HK-2 (cell line): Measurements from ENCODE around the gene MRPS10.
"Not testable (repeated sequence)": the region's sequence is repeated elsewhere in the genome, so short reads cannot be mapped to it uniquely, and the experiment has no call there.

Experiments
- DNase-seq: peaks from one replicate; pipeline ENCODE4 v3.0.0-alpha.2; 2018; ENCODE audit not compliant: unreplicated experiment

MRPS10 gene

DNA sequence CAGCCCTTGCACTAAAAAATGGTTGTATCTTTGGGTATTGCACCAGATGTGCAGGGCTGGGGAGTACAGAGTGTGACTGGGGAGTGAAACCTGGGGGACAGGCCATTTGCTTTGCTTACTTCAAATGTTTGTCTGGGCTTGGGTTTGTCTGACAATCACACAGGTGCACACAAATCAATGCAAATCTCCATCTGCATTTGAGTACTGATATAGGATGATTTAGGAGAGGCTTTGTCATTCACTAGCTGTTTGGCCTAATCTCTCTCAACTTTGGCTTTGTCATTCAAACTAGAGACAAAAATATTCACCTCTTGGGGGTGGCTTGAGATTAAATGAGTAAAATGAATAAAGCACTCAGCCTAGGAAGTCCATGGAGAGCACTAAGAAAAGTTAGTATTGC is 40.7 kb downstream of the MRPS10 start:
- no peak for DNase-seq

DNA sequence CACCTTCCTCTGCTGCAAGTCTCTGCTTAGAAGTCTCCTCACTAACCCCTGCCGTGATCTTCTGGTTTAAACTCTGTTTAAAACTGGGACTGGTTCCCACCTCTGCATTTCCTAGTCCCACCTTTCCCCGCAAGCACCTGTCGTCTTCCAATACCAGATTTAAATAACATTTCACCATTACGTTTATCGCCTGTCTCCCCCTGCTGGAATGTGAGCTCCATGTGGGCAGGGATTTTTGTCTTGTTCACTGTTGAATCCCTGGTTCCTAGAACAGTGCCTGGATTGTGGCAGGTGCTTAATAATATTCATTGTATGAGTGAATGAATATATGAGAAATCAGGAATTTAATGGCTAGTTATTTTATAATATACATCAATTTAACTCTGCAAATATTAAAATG is 41.8 kb downstream of the MRPS10 start:
- DNase-seq, result no peak

DNA sequence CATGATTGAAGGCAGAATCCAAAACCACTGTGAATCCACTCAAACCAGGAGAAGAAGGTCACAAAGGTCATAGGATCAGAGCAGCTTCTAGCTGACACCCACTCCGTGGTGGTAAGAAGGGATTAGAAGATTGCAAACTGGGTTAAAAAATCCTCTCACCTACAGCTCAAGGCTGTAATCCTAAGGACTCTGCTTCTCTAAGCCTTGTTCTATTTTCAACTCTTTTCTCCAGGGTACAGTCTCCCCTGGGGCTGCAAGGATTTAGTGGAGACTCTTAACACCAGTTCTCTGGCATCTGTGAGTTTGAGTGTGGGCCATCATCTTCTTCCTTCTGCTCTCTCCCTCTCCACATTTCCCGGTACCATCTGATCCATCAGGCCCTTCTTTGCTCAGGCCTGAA is 44.6 kb downstream of the MRPS10 start, which contains the start of gene GUCA1A:
TSS of gene GUCA1A (plus strand) at position 264 of the 400 bp plus-strand sequence. CDS start 250 bp downstream, outside the sequence.
- no peak for DNase-seq

DNA sequence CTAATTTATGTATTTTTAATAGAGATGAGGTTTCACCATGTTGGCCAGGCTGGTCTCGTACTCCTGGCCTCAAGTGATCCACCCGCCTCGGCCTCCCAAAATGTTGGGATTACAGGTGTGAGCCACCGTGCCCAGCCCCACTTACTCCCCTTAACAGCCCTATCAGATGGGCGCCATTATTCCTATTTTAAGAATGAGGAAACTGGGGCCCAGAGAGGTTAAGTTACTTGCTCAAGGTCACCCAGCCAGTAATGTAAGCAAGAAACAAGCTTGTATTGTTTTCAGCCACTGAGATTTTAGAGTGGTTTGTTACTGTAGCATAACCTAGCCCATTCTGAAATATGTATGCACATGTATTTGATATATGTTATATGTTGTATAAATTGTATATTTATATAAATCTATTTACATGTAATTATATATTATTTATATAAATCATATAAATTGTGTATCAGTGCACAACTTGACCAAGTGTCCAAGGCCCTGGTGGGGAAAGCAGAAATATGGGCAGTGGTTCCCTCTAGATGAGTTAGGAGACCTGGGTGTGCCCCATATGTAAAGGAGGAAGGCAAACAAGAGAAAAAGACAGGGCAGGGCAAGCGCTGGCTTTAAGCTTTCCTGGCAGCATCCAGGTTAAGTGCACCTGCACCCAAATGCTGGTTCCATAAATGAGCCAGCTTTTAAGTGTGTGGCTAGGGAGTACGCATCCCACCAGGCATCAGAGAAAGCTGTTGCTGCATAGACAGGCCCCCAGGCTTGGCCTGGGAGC is 45.7 kb downstream of the MRPS10 start:
- DNase-seq, result no peak

DNA sequence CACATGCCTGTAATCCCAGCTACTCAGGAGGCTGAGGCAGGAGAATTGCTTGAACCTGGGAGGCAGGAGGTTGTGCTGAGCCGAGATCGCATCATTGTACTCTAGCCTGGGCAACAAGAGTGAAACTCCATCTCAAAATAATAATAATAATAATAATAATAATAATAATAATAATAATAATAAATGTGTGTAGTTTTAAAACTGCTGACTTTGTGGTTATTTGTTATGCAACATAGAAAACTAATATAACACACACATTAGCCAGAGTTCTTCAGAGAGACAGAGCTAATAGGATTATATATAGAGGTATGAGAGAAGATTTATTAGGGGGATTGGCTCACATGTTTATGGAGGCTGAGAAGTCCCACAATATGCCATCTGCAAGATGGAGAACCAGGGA is 47.9 kb downstream of the MRPS10 start:
- DNase-seq, result not testable (repeated sequence)

DNA sequence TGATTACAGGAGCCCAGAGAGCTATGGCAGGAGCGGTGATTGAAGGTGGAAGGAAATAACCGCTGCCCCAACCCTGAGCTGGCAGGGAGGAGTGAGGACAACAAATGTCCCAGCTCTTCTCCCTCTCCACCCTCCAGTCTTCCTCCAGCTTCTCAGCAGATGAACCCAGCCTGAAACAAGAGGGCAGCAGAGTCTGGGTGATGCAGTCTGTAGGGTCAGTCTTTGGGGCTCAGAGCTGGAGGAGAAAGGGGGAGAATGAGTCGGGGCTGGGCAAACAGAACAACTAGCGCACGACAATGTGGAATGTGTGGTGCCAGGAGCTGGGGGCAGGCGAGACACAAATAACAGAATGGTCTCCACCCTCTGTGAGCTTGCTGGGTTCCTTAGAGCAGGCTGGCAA is 49.0 kb downstream of the MRPS10 start:
- no peak for DNase-seq

DNA sequence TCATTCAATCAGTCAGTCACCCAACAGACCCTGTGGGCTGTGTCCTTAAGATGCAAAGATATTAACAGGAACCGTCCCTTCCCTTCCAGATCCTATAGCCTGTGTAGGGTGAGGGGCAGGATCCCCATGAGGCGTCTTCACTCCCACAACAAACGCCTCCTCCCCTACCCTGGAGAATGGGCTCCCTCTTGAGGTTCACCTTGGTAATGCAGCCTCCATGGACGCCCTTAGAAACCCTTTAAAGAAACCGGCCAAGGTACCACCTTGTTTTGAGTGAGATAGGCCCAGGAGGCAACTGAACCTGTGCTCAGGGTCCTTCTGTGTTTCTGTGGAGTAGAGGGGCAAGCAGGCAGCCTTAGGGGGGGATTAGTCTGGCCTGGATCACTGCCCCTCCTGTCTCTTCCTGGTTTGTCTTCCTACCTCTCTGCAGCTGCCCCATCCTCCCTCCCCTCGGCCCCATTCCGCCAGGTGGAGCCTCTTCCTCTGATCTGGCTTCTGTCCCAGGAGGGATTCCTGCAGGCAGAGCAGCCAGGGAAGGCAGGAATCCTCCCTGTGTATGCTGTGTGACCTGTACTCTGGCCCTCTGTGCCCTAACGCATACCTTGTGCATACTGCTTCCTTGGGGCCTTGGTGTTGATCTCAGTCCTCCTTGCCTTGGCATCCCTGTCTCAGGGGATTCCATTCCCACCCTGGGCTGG is 51.1 kb downstream of the MRPS10 start:
- DNase-seq, result peak; percentile 88

DNA sequence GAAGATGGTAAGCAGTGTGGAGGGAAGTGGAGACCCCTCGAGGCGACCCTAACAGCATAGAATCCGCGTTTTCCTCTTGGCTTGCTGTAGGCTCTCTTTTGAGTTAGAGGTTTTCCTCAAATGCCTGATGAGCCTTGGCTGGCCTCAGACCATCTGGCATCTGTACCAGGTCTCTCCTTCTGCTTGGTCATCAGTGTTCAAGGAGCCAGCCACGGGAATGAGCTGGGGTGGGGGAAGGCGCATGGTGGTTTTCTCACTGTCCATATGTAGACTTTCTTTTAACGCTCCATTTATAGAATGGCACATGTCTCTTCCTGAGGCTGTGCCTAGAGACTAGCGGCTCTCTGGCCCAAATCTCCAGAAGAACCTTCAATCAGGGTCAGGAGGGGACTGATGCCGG is 52.6 kb downstream of the MRPS10 start:
- peak; percentile 23 for DNase-seq

DNA sequence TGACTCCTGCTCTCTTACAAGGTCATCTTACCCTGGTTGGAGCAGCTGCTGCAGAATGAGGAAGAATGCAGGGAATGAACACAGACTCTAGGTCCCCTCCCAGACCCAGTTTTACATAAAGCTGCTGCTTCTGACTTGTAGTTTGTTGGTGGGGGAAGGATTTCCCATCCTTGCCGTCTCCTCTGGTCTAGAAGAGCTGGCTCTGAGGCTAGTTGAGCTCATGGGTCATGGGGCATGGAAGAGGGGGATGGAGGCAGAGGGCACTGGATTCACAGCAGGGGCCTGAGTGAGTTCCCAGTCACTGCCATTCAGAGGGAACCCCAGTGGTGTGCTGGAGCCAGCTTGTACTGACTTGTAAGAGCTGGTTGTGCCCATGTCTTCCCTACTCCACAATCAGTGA is 53.7 kb downstream of the MRPS10 start:
- DNase-seq, result no peak

DNA sequence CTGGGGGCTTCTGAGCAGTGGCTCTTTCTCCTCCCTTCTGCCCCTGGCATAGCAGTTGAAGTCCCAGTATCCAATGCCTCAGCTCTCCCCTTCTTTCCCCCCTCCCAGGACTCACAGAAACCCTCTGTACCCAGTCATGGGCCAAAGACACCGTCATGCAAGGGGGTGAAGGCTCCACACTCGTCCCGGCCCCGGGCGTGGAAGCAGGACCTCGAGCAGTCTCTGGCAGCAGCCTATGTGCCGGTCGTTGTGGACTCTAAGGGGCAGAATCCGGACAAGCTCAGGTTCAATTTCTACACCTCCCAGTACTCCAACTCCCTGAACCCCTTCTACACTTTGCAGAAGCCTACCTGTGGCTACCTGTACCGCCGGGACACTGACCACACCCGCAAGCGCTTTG is 54.8 kb downstream of the MRPS10 start:
- DNase-seq, result no peak

DNA sequence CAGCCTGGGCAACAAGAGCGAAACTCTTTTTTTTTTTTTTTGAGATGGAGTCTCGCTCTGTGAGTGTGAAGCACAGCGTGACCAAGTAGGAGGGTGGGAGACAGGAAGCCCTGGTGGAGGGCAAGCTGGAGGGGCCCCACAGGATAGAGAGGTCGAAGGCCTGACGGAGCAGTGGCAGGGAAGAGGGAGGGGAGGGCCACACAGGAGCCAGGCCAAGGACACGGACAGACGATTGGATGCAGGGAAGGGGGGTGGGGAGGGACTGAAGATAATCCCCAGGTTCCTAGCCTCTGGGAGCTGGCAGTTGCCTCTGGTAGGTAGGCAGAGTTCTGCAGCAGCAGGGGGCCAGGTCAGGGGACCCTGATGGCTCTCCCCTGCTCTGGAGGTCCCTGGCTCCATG is 55.3 kb downstream of the MRPS10 start:
- DNase-seq, result no peak

DNA sequence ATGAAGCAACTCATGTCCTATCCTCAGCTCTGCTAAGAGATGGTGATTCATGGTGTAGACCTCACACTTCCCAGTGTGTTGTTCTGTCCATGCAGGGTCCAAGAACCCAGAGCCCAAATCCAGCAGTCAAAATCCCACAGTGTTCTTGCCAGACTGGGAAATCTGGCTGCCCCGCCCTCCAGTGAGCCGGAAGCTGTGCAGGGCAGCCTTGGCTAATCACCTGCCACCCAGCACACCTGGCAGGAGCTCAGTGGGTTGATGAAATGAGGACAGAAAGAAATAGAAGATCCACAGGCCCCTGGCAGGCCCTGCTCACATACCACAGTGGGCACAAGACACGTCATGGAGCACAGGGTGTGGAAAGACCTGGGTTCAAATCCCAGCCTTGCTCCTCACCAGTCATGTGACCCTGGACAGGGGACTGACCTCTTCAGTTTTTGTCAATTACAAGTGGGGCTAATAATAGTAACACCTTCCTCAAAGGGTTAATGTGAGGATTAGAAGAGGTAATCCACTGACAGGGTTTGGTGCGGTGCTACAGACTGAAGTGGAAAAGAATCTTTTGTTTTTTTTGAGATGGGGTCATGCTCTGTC is 58.1 kb downstream of the MRPS10 start:
- DNase-seq, result no peak

DNA sequence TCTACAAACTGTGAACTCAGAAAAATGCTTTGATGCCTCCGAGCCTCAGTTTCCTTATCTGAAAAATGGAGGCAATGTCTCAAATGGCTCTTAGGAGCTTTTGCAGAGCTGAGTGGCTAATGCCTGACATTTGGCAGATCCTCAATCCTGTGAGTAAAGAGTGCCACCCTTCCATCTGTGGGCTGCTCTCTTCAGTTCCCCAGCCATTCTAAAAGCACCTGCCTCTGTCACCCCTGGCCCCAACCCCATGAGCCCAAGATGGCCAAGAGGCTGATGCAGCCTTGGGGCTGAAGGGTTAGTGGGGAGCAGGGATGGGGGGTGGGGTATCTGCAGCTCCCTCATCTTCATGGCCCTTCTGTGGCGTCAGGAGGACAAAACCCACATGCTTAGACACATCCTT is 59.0 kb downstream of the MRPS10 start:
- DNase-seq, result no peak

DNA sequence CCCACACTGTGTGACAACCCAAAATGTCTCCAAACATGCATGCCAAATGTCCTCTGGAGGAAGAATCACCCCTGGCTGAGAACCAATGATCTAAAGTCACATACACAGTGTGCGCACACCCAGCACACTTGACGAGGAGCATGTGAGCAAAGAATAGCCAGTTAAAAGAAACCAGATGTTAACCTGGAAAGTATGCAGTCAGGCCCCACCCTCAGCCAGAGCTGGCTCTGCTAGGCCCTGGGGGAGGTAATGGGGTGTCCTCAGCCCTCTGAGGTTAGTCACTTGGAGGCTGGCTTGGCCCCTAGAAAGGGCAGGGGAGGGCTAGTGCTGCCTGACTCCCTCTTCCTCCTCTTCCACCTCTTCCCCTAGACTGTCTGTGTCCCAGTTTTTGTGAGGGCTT is 59.6 kb downstream of the MRPS10 start:
- no peak for DNase-seq
